Right lobe of liver (tissue), 6 donors: Measurements from ENCODE around the gene DTX3L. TPM values are rescaled to one million over a fixed set of nuclear protein-coding genes. Genes with fewer than 3 reads are reported as not detected.

ENCODE experiments used
- ATAC-seq, 4 donors: fragments of 200-7000 bp; cut with Tn5 transposase; one replicate each; pipeline ENCODE4 v1.9.1; 2020; ENCODE audit warnings: mild to moderate bottlenecking in 4 of 4, moderate library complexity in 4 of 4
- DNase-seq, 3 donors: peaks; one replicate each; pipeline ENCODE4 v3.0.0-alpha.2; 2020
- H3K27ac ChIP-seq, 3 donors: fragments of 200-600 bp; one replicate each; pipeline ENCODE4 v1.8.0; 2022
- H3K27me3 ChIP-seq, 2 donors: fragments of 200-600 bp; one replicate each; pipeline ENCODE4 v1.8.0; 2022
- H3K36me3 ChIP-seq, 4 donors: fragments of 200-600 bp; sonication (generic) in 1 of 4; one replicate each; pipeline versions ENCODE4 v1.5.1 to v1.8.0; 2017 to 2022; ENCODE audit warnings: control low read depth in 1 of 4
- H3K4me1 ChIP-seq, 4 donors: fragments of 200-600 bp; sonication (generic) in 1 of 4; one replicate each; pipeline versions ENCODE4 v1.5.1 to v1.8.0; 2017 to 2022; ENCODE audit warnings: control low read depth in 1 of 4
- H3K4me3 ChIP-seq, 3 donors: fragments of 200-600 bp; one replicate each; pipeline ENCODE4 v1.8.0; 2022
- H3K9me3 ChIP-seq, 4 donors: fragments of 200-600 bp; sonication (generic) in 1 of 4; one replicate each; pipeline versions ENCODE4 v1.5.1 to v1.8.0; 2017 to 2022; ENCODE audit warnings: control low read depth in 1 of 4
- POLR2A ChIP-seq: fragments of 450-650 bp; IDR thresholded peaks from one replicate; pipeline ENCODE4 v1.6.1; 2017; ENCODE audit warnings: antibody characterized with exemption, mild to moderate bottlenecking
- WGBS: methylation state at CpG from one replicate; pipeline ENCODE4 v1.1.6; 2018; ENCODE audit warnings: low coverage, low lambda C conversion rate; ENCODE audit not compliant: insufficient coverage; ENCODE audit errors: missing lambda C conversion rate; 5-methylcytosine and 5-hydroxymethylcytosine counted together
- intact Hi-C, 2 donors: fragments of 100-400 bp; cut with DNase I; formaldehyde crosslinking; loops; one replicate each; pipeline versions ENCODE4 v1.11.2 to v1.14.1; 2022
- total RNA-seq, 6 experiments: library from RNA; depleted of rRNA in 2 of 6; stranded (reverse); fragments of >200 nt in 2 of 6; fragmentation: NEBNext Ultra II Directional in 3 of 6; extraction: Animal tissue kit (Norgen Biotek cat#: 25700) in 3 of 6; gene quantifications; one replicate each; pipeline versions ENCODE4 v1.1.0 to v1.2.4, GENCODE V29; 2016 to 2023
- TF ChIP-seq, protein P1 (sequence below), 4 donors: fragments of 200-600 bp in 3 of 4; fragments of 450-650 bp in 1 of 4; IDR thresholded peaks; one replicate each; pipeline versions ENCODE4 v1.5.1 to v1.8.0; 2016 to 2022; ENCODE audit warnings: antibody characterized with exemption in 4 of 4, mild to moderate bottlenecking in 2 of 4
- donor health status: DM: no; HTN: yes; CAD: no.
- donor health status: DM: no; HTN: no; CAD: no.
- donor health status: DM: no; HTN: no; CAD: no.
- donor health status: DM: no; HTN: yes; CAD: no.
- donor health status: DM: no; HTN: yes; CAD: no.

DTX3L gene
- total RNA-seq, 6 experiments from 2014 or later: 31.3 to 63.7 (median 38.4) TPM

DNA sequence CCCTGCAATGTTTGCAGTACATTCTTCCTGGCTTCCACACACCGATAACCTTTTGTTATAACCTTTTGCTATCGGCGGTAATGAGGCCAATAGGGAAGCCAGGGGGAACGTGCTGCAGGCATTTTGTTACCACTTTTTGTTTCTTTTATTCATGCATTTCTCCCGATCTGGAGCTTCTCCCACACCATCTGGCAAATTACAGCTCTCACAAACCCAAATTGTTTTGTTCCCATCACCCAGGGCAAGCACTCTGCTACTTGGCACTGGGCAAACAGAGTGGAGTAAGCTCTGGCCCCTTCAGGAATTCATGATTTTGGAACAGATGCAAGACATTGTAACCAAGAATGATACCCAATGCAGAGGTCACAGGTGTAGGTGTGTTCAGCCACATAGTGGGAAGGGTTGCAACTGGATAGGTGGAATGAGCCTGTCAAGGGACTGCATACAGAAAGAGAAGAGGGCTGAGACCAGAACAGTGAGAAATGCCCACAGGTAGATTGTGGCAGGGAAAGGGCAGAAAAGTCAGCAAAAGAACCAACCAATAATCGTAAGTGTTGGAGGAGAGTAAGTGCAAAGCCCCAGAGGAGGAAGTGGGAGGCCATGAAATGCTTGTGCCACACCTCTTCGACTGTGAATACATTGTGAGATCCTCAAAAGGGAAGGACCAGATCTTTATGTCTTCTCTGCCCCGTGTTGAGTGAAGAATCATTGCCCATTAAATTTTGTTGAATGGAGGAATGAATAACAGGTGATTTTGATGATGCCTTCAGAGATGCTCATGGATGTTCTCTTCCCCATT lies 59.1 kb downstream of the DTX3L start:
- Histone ChIP-seq H3K9me3 (no peaks in the 10 kb centered on the region), H3K4me3 (no peak overlapping the region), H3K36me3 (no peaks in the 10 kb centered on the region), H3K4me1 (no peaks in the 10 kb centered on the region), H3K27ac (no peak overlapping the region), H3K27me3 (no peaks in the 10 kb centered on the region)
- 74% methylated on average over 8 of the region's 8 CpGs for WGBS
- intact Hi-C loops: no loop called here
- no peak for TF ChIP-seq POLR2A
- TF ChIP-seq, protein P1, sequence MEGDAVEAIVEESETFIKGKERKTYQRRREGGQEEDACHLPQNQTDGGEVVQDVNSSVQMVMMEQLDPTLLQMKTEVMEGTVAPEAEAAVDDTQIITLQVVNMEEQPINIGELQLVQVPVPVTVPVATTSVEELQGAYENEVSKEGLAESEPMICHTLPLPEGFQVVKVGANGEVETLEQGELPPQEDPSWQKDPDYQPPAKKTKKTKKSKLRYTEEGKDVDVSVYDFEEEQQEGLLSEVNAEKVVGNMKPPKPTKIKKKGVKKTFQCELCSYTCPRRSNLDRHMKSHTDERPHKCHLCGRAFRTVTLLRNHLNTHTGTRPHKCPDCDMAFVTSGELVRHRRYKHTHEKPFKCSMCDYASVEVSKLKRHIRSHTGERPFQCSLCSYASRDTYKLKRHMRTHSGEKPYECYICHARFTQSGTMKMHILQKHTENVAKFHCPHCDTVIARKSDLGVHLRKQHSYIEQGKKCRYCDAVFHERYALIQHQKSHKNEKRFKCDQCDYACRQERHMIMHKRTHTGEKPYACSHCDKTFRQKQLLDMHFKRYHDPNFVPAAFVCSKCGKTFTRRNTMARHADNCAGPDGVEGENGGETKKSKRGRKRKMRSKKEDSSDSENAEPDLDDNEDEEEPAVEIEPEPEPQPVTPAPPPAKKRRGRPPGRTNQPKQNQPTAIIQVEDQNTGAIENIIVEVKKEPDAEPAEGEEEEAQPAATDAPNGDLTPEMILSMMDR (IDR thresholded peaks at IDR 0.05): no peak
- ATAC-seq: no peak
- DNase-seq: no peak

Other genes with a start within 250 kb of the DTX3L start
- gene CSTA, start 239.1 kb upstream of the DTX3L start, total RNA-seq: 10 to 100 TPM in 3 of 6 experiments, 1 to 10 TPM in 3; 4.2 to 19.3 (median 8.6) TPM
- 10 to 100 TPM; 21.3 to 36.0 (median 27.1) TPM for gene MIX23, start 181.1 kb upstream of the DTX3L start, total RNA-seq
- 10 to 100 TPM; 26.9 to 57.0 (median 51.5) TPM for gene FAM162A, start 180.2 kb upstream of the DTX3L start, total RNA-seq
- gene WDR5B, start 148.3 kb upstream of the DTX3L start, total RNA-seq: 1 to 10 TPM; 1.4 to 4.0 (median 2.1) TPM
- 10 to 100 TPM; 33.7 to 61.3 (median 51.2) TPM for gene KPNA1, start 49.4 kb upstream of the DTX3L start, total RNA-seq
- 10 to 100 TPM; 35.5 to 64.7 (median 42.5) TPM for gene PARP9, start within 50 bp of the DTX3L start, total RNA-seq
- gene PARP15, start 13.3 kb downstream of the DTX3L start, total RNA-seq: 1 to 10 TPM in 4 of 6 experiments, under 1 TPM in 2; 0.37 to 1.5 (median 1.3) TPM
- 100 to 1,000 TPM in 1 of 6 experiments, 10 to 100 TPM in 5; 35.2 to 111 (median 37.3) TPM for gene PARP14, start 116.5 kb downstream of the DTX3L start, total RNA-seq
- gene HSPBAP1, start 229.5 kb downstream of the DTX3L start, total RNA-seq: 1 to 10 TPM; 2.4 to 4.0 (median 3.3) TPM
- 1 to 10 TPM; 5.5 to 8.6 (median 6.7) TPM for gene SLC49A4, start 230.7 kb downstream of the DTX3L start, total RNA-seq